SKM-1 treated with dmso at 0.1 percent for 144 hours (cell line): ENCODE measurements around the gene APBA2.
"Not testable (repeated sequence)": the region's sequence is repeated elsewhere in the genome, so short reads cannot be mapped to it uniquely, and the experiment has no call there.

ENCODE experiments used
- DNase-seq: peaks from one replicate; lab custom pipeline; 2025; ENCODE audit not compliant: unreplicated experiment; lab: John Stamatoyannopoulos, UW

APBA2 gene

DNA sequence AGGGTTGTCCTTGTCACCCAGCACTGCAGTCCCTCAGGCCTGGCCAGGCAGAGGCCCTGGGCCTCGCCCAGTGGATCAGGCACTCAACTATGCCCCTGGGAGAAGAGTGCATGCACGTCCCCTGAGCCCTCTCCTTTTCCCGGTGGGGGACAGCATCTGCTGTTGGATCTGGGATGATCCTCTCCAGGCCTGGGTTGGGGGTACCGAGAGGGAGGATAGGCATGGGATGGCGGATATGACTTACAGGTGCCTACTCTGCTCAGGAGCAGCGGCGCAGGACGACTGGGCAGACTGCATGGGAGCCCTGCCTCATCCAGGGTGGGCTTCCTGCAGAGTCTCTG lies 9.0 kb upstream of the APBA2 start:
- DNase-seq: no peak

DNA sequence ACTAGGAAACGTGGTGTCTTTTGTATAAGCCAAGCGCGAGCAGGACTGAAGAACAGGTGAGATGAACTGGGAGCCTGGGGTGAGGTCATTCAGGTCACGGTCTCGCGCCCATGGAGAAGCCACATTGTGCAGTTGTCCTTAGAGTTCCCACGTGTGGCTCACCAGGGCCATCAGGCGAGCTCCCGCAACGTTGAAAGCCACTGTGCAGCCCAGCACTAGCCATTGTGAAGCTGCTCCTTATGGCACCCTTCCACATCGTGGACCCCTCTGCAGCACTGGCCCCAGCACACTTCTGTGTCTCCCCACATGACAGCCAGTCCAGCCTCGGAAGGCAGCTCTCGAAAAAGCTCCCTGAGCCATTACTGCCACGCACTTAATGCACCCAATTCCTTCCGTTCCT lies 7.6 kb upstream of the APBA2 start:
- DNase-seq: no peak

DNA sequence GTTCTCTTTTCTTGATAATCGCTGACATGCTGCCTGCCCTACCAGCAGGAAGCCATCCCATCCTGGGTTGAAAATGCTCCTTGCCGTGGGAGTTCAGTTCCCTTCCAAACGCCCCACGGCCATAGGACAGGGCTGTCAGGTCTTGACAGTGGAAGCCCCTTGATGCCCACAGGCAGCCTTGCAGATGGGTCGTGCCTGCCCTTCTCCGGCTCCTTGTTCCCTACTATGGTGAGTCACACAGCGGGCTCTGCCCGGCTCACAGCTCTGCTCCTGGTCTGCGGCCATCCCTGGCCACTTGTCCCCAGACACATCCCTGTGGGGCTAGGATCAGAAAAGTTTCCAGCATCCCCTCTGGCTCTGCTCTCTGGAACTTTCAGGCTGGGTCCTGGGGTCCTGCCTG lies 6.2 kb upstream of the APBA2 start:
- DNase-seq: no peak

DNA sequence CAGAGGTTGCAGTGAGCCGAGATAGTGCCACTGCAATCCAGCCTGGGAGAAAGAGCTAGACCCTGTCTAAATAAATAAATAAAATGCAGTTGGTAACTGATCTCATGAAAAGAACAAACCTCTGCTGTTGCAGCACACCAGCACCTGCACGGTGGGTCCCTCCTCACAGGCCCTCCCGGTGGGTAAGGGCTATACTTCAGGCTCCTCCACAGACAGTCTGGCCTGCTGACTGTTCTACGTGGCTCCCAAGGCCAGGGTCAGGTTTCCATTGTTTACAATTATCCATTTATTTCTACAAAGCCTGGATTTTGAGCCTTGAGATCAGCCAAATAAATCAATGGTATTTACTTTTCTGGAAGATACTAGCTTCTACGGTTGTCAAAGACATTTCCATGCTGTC lies 5.1 kb upstream of the APBA2 start:
- DNase-seq: no peak

DNA sequence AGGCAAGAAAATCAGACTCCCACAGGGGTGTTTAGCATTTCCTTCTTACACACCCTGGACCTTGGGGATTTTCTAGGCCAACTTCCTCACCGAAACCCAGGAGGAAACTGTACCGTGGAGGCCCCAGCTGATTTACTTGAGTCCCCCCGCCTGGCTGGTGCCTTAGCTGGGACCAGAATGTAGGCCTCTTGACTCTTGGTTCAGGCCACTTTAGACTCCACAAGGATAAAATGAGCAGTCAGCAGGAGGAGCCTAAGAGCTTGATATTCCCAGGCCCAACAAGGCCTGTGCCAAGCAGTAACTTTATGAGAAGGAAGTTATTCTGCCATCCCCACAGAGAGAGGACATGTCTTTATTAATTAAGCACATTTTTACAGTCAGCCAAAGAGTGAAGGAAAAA lies 4.6 kb upstream of the APBA2 start:
- DNase-seq: no peak

DNA sequence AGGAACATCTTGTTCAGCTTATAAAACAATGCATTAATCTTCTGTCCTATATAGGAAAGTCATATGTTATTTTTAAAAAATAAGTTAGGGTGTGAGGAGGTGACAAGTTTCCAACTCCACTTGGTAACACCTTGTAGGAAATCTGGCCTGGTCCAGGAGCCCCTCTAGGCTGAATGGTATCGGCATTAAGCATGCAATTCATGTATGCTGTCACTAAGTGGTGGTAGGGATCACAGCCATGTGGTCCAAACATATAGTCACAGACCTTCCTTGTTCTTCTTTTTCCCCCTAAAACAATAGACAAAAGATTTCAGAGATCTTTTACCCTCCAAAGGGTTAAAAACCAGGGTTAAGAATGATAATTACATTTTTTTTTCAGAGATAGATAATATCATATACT lies 4.2 kb upstream of the APBA2 start:
- DNase-seq: no peak

DNA sequence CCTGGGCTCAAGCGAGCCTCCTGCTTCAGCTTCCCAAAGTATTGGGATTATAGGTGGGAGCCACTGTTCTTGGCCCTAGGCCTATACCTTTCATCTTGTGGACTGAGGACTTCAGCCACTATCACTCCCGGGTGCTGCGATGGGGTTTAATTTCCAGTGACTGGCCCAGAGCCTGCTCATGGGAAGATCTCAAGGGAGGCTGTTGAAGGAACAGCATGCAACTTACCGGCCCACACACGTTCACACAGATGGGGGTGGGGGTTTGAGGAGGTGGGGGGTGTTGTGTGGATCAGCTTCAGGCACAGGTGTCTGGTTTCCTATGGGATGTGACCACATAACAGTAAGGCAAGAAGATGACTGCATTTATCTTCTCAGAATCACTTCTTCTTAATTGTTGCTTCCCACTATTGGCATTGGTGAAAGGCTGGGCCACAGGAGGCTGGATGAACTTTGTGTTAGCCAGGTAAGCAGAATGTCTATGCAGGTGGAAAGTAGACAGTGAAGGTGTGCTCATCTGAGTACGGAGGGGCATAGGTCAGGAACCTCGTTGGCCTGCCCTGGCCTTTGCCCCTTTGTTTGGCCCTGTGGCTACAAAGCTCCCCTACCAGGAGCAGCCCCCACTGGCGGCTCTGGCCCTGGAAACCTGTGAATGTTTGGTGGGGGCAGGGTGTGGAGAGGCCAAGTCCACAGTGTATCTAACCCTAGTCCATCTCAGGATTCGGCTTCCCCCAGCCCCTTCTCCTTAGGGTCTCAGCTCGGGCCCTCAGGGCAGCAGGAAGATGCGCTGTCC lies 1.4 kb upstream of the APBA2 start:
- DNase-seq: no peak

DNA sequence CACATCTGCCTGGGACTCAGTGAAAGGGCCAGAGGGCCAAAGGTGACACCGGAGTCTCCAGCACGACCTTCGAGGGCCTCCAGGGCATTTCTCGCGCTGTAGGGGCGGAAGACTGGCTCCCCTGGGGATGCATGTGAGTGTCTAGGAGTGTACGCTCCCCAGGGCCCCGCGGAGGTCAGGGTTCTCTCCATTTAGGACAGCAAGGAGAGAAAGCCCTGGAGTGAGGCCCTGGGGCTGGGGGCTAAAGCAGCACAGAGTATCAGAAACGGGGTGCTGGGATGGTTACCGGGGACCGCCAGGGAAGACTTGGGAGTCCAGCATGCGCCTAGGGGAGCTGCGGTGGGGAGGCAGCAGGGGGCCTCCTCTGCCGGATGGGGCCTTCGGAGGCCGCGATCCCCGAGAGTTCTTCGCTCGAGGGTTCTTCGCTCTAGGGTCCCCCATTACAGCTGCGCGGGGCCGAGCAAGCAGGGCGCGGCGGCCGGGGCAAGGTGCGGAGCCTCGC lies 595 bp upstream of the APBA2 start:
- no peak for DNase-seq

DNA sequence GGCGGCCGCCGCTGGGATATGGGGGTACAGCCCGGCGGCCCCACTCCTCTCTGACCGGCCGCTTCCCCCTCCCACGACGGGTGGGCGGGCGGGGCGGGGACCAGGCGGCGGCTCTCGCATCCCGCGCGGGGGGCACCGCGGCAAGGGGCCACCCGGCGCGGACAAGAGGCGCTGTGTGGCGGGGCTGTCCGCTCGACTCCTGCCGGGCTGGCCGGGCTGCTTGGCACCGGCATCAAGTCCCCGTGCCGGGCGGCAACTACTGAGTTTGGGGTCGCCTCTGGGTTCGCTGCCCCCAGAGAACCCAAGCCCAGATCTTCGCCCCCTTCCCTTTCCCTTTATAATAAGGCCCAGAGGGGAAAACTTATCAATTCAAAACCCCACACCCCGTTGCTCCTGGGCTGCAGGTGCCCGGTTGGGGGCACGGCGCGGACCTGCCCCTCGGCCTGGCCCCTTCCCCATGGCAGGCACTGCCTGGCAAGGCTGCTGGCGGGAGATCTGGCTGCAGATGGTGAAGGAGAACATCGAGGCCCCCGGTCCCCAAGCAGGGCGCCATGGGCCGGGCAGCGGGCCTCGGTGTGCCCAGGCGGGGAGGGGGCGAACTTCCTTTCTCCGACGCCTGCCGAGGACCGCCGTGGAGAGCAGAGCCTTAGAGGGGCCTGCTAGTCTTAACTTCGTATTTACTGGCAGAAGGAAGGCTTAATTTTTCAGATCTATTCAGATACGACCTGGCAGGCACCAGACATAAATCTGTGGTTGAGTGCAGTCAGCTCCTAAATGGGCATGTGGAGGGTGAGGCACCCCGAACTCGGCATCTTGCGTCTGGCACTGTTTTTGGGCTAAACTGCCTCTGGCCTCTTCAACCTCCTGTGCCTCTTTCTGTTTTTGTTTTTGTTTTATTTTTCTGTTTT lies 911 bp downstream of the APBA2 start:
- no peak for DNase-seq

DNA sequence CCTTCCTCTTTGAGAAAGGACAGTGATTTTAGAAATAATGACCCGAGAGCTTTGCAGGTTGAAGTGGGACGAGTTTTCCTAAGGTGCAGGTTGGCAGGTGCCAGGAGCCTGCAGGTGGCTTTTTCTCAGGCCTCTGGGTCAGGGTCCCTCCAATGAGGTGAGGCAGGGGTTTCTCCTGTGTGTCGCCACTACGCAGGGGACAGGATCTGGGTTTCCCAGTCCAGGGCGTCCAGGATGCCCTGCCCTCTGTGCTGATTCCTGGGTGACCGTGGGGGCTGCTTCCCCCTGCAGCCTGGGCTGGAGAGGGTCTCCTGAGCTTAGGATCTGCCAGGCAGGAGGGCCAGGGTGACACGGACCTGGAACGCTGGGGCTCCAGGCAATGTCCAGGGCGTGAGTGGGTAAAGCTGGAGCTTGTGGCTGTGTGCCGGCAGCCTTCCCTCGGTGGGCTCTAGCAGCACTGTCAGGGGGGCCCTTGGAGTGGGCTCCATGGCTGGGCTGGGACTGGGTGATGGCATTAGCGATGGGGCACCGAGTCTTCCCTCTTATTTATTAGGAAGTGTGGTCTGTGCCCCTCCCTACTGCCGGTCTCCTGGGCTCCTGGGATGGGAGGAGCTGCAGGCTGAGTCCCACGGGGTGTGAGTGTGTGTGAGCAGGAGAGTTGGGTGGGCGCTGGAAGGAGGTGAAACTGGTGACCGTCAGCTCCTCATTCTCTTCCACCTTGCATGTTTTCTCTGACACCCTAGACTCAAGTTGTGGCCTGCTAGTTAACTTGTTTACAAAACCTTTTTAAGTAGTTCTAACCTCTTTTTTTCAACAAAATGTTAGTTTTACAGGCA lies 1.8 kb downstream of the APBA2 start:
- DNase-seq: no peak

DNA sequence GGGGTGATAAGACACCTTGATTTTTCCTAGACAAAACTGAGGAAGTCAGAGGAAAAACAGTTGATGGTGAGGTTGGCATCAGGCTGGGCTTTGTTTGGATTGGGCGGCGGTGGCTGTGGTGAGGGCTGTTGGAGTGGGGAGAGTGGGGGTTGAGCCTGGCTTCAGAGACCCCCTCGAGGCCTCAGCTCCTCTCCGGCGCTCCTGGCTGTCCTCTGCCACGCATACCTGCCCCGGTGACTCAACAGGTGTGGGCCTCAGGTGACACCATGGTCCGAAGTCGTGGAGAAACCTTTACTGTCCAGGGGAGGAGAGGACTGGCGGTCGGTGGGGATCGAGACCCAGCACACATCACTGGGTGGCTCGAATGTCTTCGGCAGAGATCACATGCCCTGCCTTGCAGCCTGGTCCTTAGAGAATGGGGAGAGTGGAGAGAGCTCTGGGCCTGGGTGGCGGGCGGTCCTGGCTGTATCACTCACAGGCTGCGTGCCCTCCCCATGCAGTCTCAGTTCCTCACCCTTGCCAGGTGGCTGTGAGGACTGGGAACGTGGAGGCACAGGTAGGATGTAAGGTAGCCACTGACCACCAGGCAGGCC lies 2.6 kb downstream of the APBA2 start:
- DNase-seq: no peak

DNA sequence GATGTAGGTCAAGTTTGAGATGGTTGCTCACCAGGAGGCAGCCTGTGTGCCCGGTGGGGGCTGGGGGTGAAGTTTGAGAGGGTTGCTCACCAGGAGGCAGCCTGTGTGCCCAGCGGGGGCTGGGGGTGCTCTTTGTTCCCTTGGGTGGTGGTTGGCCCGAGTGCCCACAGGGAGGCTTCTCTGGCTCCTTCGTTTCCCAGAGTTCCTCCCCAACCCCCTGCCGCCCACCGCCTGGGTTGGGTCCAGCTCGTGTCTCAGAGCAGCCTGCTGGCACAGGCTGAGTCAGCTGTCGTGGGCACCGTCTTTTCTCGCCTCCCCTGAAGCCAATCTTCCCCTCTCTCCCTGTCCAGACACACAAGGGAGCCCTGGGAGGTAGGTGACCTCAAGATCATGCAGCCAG lies 3.1 kb downstream of the APBA2 start:
- DNase-seq: no peak

DNA sequence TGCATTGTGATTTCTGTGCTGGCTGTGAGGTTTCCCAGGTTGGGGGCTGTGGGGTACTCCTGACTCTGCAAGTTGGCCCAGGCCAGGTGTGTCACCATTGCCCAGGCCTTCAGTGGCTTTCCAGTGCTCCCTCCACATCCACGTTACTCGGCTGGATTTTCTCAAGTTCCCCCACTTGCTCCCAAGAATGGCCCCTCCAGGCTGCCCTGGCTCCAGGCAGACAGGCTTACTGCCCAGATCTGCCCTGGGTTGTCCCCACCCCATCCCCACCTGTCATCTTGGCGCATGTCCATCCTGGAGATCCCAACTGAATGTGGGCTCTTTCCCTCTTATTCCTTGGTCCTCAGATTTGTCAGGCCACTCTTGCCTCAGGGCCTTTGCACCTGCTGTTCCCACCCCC lies 3.6 kb downstream of the APBA2 start:
- DNase-seq: no peak

DNA sequence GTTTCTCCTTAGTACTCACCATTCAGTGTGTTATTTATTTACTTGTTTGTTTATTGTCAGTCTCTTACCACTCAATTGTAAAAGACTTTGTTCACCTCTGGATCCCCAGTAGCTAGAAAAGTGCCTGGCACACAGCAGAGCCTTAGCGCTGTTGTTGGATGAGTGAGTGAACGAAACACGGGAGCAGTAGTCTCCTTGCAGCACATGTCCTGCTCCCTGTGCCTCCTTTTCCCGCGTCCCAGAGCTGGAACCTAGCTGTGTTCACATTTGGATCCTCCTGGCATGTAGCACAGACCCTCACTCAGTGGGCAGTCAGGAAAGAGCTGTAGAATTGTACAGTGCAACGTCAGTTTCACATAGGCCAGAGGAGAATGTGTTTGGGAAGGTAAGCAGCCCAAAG lies 4.1 kb downstream of the APBA2 start:
- DNase-seq: not testable (repeated sequence)

DNA sequence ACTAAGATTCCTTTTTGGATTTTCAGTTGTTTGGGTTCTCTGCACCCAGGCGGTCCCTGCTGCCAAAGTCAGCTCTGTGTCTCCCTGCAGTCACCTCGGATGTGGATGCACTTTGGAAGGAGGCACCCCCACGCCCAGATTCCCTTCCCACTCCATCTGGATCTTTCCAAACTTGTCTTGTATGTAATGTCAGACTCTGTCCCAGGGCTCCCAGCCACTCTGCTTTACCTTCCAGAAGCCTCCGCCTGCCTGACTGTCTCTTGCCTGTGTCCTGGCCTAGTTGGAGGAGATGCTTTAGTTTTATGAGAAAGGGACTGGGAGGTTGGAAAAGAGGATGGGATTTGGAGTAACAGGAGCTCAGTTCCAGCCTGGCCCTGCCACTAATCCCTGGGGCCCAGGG lies 4.5 kb downstream of the APBA2 start:
- DNase-seq: not testable (repeated sequence)

DNA sequence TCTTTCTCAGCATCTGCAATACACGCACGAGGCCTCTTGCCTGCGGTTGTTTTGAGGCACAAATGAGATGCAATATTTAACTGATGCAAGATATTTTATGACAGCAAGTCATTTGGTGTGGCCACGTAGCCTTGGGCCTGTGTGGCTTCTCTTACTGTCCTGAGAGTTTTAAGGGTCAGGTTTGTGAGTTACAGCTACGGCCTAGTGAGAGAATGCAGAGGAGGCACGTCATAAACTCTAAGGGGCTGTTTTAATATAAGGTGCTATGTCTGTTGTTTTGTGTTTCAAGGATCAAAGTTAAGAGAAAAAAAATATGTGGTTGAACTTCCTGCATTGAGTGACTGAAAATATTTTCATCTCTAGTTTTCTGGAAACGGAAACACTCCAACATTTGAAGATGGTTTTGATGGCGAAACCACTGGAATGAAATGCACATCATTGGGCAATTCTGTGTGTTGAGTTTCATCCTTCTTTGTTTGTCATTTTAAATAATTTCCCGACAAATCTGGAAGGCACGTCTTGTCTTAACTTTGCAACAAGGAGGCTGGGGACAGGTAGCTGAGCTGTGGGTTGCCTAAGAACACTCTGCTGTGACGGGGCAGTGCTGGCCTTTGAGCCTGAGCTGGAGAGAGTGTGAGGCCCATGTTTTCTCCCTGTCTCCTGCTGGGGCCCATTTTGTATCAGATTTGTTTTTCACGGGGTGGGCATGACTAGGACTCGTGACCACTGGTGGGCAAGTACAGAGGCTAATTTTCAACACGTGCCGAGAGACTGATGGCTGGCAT lies 5.1 kb downstream of the APBA2 start:
- no peak for DNase-seq

DNA sequence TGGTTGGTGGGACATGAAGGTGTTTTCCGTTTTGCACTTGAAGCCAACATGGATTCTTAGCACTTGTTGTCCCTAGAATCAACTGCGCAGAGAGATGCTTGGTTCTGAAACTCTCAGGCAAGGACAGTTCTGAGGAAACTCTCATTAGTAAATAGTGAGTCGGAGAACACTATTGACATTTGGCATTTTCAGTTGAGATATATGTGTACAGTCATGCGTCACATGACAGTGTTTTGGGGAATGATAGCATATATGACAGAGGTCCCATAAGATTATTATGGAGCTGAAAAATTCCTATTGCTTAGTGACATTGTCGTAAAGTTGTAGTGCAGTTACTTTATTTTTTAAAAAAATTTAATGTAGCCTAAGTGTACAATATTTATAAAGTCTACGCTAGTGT lies 5.8 kb downstream of the APBA2 start:
- DNase-seq: no peak

DNA sequence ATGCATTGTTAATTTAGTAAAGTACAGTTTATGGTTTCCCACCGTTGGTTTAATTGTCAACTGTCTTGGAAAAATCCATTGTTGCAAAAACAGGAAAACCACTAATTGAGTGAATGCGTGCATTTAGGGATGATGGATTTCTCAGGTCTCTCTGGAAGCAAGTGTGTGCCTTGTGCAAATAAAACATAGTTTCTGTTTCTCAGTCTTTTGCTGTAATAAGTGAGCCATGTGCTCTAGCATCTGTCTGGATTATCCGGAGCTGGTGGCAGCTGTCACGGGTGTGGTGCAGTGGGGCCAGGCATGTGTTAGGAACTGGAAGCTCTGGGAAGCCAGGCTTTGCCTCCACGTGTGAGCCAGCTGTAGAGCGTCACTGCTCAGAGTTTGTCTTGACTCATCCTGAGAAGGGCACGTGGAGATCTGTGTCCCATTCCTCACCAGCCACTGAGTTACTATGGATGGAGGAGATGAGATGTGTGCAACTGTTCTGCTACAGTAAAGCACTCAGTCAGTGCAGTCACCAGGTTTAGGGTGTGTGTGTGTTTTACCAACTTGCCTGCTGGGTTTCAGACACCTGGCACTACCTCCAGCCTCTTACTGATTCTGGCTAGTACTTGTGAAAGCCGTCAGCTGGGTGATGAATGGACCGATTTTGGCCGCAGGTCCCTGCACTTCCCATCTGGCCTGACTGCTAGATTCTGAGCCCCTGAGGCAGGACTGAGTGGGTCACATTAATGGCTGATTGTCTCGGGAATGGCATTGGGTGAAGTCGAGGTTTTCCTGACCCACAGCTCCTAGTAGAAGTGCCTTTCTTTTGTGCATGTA lies 7.2 kb downstream of the APBA2 start:
- no peak for DNase-seq

DNA sequence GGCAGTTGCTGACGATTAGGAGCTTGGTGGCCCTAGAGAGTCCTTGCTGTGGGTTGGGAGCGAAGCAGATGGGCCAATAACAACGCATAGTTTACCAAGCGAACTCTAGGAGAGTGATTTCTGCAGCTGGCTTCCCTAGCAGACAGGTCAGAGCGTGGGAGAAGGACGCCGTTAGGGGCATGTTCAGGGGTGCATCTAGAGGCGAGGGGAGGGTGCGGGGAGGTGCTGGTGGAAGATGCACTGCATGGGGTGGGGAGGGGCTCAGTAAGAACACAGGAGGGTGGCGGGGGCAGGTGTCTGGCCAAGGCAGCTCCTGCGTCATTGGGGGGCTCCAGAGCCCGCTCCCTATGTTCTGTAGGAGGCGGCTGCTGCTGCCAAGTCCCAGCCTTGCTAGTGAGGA lies 8.9 kb downstream of the APBA2 start:
- no peak for DNase-seq
